ENCODE results near the gene PRIM2. TPM values are rescaled to one million over a fixed set of nuclear protein-coding genes. Genes with fewer than 3 reads are reported as not detected.

PRIM2 gene
- total and polyA plus RNA-seq, 9 of the 15 experiments (the other 6 are each of a cell fraction or from before 2014, with no cell fraction given): 19.8 to 57.5 (median 33.4) TPM

DNA sequence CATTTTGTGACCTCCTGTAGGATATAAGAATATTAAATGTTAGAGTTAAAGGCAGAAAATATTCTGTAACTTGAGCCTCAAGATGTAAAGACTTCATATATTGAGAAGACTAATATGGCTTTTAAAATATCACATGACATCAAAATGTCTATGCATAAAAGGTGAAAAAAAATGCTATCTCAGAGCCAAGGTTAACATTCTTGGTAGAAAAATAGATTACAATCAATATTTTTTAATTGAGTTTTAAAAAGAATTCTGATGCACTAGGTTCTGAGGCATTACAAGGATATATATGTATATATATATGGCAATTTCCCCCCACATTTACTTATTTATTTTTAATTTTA is 49.2 kb upstream of the PRIM2 start:
- no peak for FAIRE-seq
- no peaks in the 10 kb centered on the region for H3K9me1 ChIP-seq (ENCODE audit: control insufficient read depth, insufficient read depth, low read length)
- no peaks in the 10 kb centered on the region for H3K36me3 ChIP-seq (ENCODE audit: control insufficient read depth, insufficient read depth, low read length)
- H4K20me1 ChIP-seq (replicated peaks; ENCODE audit: control insufficient read depth, insufficient read depth, low read length): no peaks in the 10 kb centered on the region
- no peak overlapping the region for H2AFZ ChIP-seq (ENCODE audit: low read depth, low read length)
- ChIA-PET POLR2A (no interaction called here), CTCF (ENCODE audit: low intra/inter-chr PET ratio) (interaction anchor here (0.7 to 1.2 kb wide), 3 partner anchors 48 to 364 kb away, joined by 3 to 4 read pairs (median 3); no protein-coding TSS in a partner anchor)
- no peak overlapping the region for H3K27ac ChIP-seq (ENCODE audit: extremely low read depth, low read depth, low read length)
- BruUV-seq (replicated peaks): no TSS peak
- peaks cover 0 to 2% of the 10 kb centered on the region in 2 experiments; a peak in 1 of 5 replicates for H3K27me3 ChIP-seq (ENCODE audit: control insufficient read depth in 2 of 2, insufficient read depth in 2 of 2, low read length in 2 of 2)
- H3K9ac ChIP-seq (ENCODE audit: insufficient read depth in 1 of 2, low read depth in 2 of 2, low read length in 2 of 2): no peak overlapping the region
- H3K79me2 ChIP-seq (ENCODE audit: control insufficient read depth, insufficient read depth, low read length): no peaks in the 10 kb centered on the region
- no peak for DNase-seq (ENCODE audit: extremely low read depth in 1 of 4, low spot score in 3 of 4)
- H3K4me3 ChIP-seq: no peak overlapping the region
- intact Hi-C loops (cut with micrococcal nuclease): loop anchor here (1.0 kb wide), 1 partner anchor 48 kb away; no protein-coding TSS in a partner anchor
- no peaks in the 10 kb centered on the region for H3K9me3 ChIP-seq (replicated peaks; ENCODE audit: control insufficient read depth, insufficient read depth, low read depth, low read length)
- H3K4me2 ChIP-seq (ENCODE audit: insufficient read depth, low read length): no peak overlapping the region
- in situ Hi-C loops (cut with MboI): no loop called here
- TF ChIP-seq, protein P1, sequence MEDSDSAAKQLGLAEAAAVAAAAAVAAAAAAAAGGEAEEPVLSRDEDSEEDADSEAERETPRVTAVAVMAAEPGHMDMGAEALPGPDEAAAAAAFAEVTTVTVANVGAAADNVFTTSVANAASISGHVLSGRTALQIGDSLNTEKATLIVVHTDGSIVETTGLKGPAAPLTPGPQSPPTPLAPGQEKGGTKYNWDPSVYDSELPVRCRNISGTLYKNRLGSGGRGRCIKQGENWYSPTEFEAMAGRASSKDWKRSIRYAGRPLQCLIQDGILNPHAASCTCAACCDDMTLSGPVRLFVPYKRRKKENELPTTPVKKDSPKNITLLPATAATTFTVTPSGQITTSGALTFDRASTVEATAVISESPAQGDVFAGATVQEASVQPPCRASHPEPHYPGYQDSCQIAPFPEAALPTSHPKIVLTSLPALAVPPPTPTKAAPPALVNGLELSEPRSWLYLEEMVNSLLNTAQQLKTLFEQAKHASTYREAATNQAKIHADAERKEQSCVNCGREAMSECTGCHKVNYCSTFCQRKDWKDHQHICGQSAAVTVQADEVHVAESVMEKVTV (CRISPR knock-in tag; IDR thresholded peaks at IDR 0.05): 0 out of 2 replicates have a peak, but pooled peaks have one; percentile 17
- TF ChIP-seq, protein P2, sequence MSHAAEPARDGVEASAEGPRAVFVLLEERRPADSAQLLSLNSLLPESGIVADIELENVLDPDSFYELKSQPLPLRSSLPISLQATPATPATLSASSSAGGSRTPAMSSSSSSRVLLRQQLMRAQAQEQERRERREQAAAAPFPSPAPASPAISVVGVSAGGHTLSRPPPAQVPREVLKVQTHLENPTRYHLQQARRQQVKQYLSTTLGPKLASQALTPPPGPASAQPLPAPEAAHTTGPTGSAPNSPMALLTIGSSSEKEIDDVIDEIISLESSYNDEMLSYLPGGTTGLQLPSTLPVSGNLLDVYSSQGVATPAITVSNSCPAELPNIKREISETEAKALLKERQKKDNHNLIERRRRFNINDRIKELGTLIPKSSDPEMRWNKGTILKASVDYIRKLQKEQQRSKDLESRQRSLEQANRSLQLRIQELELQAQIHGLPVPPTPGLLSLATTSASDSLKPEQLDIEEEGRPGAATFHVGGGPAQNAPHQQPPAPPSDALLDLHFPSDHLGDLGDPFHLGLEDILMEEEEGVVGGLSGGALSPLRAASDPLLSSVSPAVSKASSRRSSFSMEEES (CRISPR knock-in tag; IDR thresholded peaks at IDR 0.05): peak; percentile 52
- TF ChIP-seq ZBTB43 (CRISPR knock-in tag; IDR thresholded peaks at IDR 0.05) (no peak), BCLAF1 (IDR thresholded peaks at IDR 0.05; ENCODE audit: borderline replicate concordance in 1 of 2, control insufficient read depth in 1 of 2, low read depth in 2 of 2, low read length in 1 of 2) (no peak)
- no peak for ATAC-seq
- H3K4me1 ChIP-seq (replicated peaks in 1 of 2; ENCODE audit: control insufficient read depth in 2 of 2, insufficient read depth in 2 of 2, low read length in 2 of 2): no peaks in the 10 kb centered on the region
